Neutrophil (primary cell): ENCODE data around the gene NRXN3.

Experiments used
- H3K27ac ChIP-seq: fragments of 200-600 bp; sonication (generic); 2 replicates; pipeline ENCODE4 v1.5.1; 2016; ENCODE audit warnings: mild to moderate bottlenecking, moderate library complexity
- H3K27me3 ChIP-seq: fragments of 200-600 bp; sonication (generic); 2 replicates; pipeline ENCODE4 v1.6.0; 2016; ENCODE audit warnings: mild to moderate bottlenecking
- H3K36me3 ChIP-seq: fragments of 200-600 bp; sonication (generic); 2 replicates; pipeline ENCODE4 v1.5.1; 2017
- H3K4me1 ChIP-seq, 2 experiments: fragments of 200-600 bp in 1 of 2; sonication (generic) in 1 of 2; 1 replicate in 1 of 2; 2 replicates in 1 of 2; pipeline versions ENCODE4 v1.5.1 to v1.6.1; 2013 to 2016; ENCODE audit warnings: low read depth in 1 of 2, low read length in 1 of 2, mild to moderate bottlenecking in 1 of 2, moderate library complexity in 1 of 2; ENCODE audit not compliant: control insufficient read depth in 1 of 2, insufficient read depth in 1 of 2
- H3K4me3 ChIP-seq, 2 experiments: fragments of 200-600 bp in 1 of 2; sonication (generic) in 1 of 2; 1 replicate in 1 of 2; 2 replicates in 1 of 2; pipeline ENCODE4 v1.5.1; 2013 to 2016; ENCODE audit warnings: low read depth in 1 of 2, low read length in 1 of 2, mild to moderate bottlenecking in 1 of 2, moderate library complexity in 1 of 2
- H3K9me3 ChIP-seq: fragments of 200-600 bp; sonication (generic); 2 replicates; pipeline ENCODE4 v1.5.1; 2016
- CTCF ChIP-seq: fragments of 200-600 bp; sonication (generic); IDR thresholded peaks from 2 replicates; pipeline ENCODE4 v1.5.1; 2016; ENCODE audit warnings: antibody characterized with exemption

NRXN3 gene

GRCh38 chr14:79157369-79157768 lies 987.2 kb downstream of the NRXN3 start:
- no peaks in the 10 kb centered on the region for H3K36me3 ChIP-seq
- no peaks in the 10 kb centered on the region for H3K9me3 ChIP-seq
- no peak overlapping the region for H3K4me3 ChIP-seq
- H3K27me3 ChIP-seq, result no peaks in the 10 kb centered on the region
- no peaks in the 10 kb centered on the region for H3K4me1 ChIP-seq
- no peak for TF ChIP-seq CTCF
- H3K27ac ChIP-seq, result no peak overlapping the region

GRCh38 chr14:79161571-79161970 lies 991.4 kb downstream of the NRXN3 start:
- H3K9me3 ChIP-seq, result no peaks in the 10 kb centered on the region
- no peak for TF ChIP-seq CTCF
- no peak overlapping the region for H3K27ac ChIP-seq

DNA sequence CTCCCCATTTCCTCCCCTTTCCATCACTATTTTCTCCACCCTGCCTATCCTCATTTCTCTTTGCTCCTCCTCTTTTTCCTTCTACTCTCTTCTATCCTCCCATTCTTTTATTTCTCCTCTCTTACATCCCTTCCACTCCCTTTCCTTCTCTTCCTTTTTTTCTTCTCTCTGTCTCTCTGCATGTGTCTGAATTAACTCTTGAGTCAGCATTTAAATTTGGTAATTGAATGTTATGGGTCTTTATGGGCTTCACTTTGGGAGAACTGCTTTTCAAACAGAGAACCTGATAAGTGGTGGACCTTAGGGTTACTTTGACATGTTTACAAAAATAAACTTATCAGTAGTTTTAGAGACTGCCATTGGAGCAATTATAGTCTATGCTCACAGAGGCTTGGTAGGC lies 992.7 kb downstream of the NRXN3 start:
- Histone ChIP-seq H3K9me3 (no peaks in the 10 kb centered on the region), H3K36me3 (no peaks in the 10 kb centered on the region), H3K27me3 (no peaks in the 10 kb centered on the region), H3K27ac (no peak overlapping the region), H3K4me1 (no peaks in the 10 kb centered on the region), H3K4me3 (no peak overlapping the region)
- no peak for TF ChIP-seq CTCF

More at GRCh38 chr14:79161571-79161970, 991.4 kb downstream of the NRXN3 start:
- Histone ChIP-seq H3K4me3 (no peak overlapping the region), H3K27me3 (no peaks in the 10 kb centered on the region), H3K36me3 (no peaks in the 10 kb centered on the region), H3K4me1 (no peaks in the 10 kb centered on the region)

- Histone ChIP-seq H3K4me1 (no peaks in the 10 kb centered on the region), H3K27ac (no peak overlapping the region), H3K4me3 (no peak overlapping the region), H3K36me3 (no peaks in the 10 kb centered on the region), H3K9me3 (no peaks in the 10 kb centered on the region), H3K27me3 (no peaks in the 10 kb centered on the region)
- TF ChIP-seq CTCF, result no peak
Measured at GRCh38 chr14:79165471-79166090, 995.4 kb downstream of the NRXN3 start.

DNA sequence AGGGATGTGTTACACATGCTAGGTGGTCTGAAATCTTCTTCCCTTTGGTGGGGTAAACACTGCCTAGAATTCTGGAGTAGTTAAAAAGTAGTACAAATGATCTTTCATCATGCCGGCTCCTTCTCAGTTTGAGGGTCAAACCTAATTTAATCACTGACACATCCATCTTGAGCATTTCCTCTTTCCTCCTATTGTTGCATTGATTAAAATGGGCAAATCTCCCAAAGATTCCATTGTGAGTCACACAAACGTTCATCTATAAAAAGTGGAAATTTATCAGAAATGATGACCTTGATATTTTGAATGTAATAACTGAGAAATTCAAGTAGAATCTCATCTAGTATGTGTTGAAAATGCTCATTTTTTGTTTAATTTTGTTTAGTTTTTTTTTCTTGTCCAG lies 996.0 kb downstream of the NRXN3 start:
- H3K27ac ChIP-seq, result no peak overlapping the region
- no peak for TF ChIP-seq CTCF
- no peaks in the 10 kb centered on the region for H3K27me3 ChIP-seq
- no peak overlapping the region for H3K4me3 ChIP-seq
- no peaks in the 10 kb centered on the region for H3K9me3 ChIP-seq
- H3K36me3 ChIP-seq, result no peaks in the 10 kb centered on the region
- no peaks in the 10 kb centered on the region for H3K4me1 ChIP-seq
